ENCODE results near the gene SPRR3.
"Not testable (repeated sequence)": the region's sequence is repeated elsewhere in the genome, so short reads cannot be mapped to it uniquely, and the experiment has no call there.

Gene SPRR3

DNA sequence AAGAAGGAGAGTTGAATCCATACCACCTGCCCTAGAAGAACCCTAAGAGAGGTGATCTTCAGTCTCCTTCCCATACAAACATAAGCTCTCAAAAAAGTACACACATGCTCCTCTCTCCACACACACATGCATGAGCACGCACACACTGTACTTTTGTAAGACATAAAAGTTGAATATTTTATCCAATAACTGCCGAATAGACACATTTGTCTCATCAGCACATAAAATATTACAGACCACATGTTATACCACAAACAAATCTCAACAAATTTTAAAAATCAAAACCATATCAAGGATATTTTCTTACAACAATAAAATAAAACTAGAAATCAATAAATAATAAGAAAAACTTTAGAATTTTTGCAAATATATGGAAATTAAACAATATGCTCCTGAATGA is 15.0 kb upstream of the SPRR3 start:
- no peak for DNase-seq

DNA sequence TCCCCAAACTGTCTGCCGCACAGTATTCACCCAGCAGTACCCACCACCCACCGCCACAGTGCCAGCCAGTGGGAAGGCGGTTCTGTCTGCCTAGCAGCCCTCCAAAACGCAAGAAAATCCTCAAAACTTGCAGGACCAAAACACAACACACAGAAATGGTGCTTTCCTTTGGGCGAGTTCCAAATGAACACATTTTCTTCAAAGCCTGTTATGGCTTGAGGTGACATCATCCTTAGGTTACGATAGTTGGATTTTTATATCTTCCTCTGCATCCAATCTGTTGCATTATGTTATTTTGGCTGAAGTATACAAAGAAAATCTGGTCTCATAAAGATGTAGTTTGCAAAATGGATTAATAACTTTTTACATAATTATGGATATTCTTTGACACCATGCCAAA is 8.4 kb upstream of the SPRR3 start:
- no peak for DNase-seq

DNA sequence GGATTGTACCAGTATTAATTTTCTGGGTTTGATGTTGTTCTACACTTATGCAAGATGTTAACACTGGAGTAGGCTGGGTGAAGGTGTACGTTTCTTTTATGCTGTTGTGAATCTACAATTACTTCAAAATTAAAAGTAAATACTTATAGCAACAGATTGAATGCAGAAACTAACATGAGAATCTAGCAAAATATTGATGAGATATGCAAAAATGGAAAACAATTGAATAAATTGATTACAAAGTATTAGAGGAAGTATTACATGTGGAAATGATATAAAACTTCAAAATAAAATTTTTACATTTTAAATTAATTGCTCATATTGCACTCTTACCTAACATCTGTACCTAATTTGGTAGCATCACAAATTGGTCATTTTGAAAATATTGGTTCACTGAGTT is 5.7 kb upstream of the SPRR3 start:
- DNase-seq: no peak

DNA sequence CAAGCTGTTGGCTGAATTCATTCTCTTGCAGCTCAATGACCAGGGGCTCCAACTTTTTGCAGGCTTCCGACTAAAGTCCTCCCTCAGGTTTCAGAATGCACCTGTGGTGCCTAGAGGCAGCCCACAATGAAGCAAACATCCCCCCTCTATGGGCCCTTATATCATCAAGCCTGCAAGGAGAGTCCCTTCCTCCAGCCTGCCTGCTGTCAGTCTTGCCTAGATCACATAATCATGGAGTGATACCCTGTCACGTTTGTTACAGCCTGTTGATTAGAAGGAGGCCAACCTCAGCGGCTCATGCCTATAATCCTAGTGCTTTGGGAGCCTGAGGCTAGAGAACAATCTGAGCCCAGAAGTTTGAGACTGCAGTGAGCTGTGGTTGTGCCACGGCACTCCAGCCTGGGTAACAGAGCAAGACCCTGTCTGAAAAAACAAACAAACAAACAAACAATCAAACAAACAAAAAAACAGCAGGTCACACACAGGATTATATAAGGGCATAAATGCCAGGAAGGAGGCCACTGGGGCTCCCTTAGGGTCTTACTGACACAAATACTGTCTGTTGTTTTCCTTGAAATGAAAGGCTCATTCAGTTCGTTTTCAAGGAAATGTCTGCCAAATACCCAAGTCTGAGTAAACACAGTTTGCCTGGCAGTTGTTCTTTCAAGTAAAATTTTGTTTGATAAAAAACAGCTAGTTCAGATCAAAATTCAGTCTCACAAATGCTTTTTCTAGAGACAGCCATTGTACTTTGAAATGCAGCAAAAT is 4.7 kb upstream of the SPRR3 start:
- DNase-seq: no peak

DNA sequence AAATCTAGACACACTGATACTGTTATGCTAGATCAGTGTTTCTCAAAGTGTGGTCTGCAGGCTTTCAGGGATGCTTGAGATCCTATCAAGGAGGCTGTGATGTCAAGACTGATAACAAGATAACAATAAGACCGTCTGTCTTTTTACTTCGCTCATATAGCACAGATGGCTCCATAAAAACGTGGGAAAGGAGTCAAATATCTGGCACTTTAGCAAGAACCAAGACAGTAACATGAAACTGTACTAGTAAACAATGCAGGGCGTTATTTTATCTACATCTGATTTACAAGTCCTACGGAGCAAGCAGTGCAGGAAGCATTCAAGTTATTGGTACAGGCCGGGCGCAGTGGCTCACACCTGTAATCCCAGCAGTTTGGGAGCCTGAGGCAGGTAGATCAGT is 3.6 kb upstream of the SPRR3 start:
- no peak for DNase-seq

DNA sequence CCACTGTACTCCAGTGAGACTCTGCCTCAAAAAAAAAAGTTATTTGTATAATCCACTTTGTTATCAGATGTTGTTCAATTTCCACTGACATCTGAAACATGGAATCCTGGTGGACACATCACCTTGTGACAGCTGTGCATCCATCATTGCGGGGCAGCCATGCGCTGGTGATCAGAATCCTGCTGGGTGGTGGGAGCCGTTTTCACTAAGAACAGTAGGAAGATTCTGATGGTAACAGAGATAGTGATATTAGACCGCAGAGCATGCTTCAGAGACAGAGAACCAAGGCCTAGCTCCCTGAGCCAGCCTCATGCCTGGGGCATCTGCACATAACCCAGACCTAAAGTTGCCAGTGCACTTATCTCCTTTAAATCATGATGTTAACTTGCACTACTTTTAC is 3.1 kb upstream of the SPRR3 start:
- no peak for DNase-seq

DNA sequence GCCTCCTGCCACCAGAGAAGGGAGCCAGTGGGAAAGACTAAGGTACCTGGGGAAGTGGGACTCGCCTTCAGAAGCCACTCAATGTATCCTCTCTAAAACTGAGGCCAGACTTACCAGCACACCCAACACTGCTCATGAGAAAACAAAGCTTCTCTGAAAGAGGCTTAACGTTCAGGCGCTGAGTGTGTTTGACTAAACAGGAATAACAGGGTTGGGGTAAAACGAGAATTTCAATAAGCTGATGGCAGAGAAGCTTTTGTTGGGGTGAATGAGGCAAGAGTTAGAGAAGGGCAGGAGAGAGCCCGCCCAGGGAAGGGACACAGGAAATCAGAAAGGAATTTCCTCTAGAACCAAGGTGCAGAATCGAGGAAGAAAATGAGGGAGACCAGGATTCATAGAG is 1.7 kb upstream of the SPRR3 start:
- no peak for DNase-seq

DNA sequence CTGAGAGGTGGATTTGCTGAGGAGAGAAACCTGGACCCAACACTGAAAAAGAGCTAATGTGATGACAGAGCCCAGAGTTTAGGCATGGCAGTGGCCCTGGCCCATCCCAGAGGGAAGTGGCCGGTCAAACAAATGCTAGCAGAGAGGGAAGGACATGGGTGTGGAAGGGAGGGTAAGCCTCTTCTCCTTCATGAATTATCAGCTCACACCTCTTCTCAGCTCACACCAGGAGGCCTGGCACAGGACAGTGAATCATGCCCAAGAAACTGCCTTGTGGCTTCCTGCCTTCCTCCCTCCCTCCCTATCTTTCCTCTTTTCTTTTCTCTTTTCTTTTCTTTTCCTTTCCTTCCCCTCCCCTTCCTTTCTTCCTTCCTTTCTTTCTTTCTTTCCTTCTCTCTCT is 1.3 kb upstream of the SPRR3 start:
- DNase-seq: no peak

DNA sequence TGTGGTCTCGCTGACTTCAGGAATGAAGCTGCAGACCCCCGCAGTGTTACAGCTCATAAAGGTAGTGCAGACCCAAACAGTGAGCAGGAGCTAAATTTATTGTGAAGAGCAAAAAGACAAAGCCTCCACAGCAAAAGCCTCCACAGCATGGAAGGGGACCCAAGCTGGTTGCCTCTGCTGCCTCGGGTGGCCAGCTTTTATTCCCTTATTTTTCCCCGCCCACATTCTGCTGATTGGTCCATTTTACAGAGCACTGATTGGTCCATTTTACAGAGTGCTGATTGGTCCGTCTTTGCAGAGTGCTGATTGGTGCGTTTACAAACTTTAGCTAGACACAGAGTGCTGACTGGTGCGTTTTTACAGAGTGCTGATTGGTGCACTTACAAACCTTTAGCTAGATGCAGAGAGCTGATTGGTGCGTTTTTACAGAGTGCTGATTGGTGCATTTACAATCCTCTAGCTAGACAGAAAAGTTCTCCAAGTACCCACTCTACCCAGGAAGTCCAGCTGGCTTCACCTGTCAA is 9.7 kb downstream of the SPRR3 start:
- not testable (repeated sequence) for DNase-seq

DNA sequence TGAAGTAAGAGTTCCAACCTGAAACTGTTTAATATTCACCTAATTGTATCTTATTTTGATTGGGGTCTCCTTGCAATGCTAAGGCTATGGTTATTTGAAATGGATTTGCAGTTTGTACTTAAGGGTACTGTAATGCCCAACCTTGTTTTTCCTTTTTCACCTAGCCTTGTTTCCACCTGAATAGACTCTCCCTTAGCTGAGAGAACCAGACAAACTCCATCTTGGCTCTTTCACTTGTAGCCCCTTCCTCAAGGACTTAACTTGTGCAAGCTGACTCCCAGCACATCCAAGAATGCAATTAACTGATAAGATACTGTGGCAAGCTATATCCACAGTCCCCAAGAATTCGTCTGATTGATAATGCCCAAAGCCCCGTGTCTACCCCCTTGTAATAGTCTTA is 20.3 kb downstream of the SPRR3 start:
- not testable (repeated sequence) for DNase-seq

DNA sequence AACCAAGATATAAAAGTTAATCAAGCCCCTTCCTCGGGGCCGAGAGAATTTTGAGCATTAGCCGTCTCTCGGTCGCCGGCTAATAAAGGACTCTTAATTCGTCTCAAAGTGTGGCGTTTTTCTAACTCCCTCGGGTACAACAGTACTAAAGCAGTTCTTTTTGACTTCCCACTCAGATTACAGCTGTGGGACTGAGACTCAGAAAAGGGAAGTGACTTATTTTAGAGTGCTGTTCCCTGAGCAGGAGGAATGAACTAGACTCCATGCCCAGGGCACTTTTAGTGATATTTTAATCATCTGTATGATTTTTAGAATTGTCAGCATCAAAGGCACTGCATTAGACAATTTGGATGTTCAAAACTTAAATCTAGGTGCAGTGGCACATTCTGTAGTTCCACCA is 20.8 kb downstream of the SPRR3 start:
- DNase-seq: not testable (repeated sequence)

DNA sequence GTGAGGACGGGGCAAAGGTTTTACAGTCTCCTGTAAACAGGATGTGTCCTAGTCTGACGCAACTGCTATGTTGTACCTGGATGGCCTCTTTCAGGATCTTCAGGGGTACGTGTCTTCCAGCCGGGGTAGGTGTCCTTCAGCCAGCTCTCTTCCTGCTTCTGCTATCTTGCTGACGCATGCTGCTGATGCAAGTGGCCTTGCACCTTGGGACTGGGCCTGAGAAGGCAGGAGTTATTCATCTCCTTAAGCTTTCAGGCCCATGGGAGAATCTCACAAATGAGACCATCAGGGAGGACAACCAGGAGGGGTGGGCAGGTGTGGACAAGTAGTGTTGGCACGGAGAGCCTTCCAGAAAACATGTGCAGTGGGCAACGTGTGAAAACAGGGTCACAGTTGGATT is 21.6 kb downstream of the SPRR3 start:
- no peak for DNase-seq

DNA sequence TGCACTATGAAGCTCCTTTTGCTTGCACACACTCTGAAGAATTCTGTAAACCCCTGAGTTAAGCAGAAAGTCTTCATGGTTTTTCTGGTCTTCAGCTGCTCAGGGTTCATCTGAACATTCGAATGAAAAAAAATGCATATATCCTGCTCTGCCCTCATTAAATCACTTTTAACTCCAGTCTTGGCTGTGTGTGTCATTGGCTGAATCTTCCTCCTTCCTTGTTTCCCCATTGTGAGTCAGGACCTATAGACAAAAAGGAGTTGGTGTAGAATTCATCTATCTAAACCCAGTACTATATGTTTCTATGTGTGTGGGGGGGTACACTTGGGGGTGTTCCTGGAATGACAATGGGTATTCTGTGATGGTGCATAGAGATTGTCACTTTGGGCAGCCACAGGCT is 22.9 kb downstream of the SPRR3 start:
- no peak for DNase-seq

DNA sequence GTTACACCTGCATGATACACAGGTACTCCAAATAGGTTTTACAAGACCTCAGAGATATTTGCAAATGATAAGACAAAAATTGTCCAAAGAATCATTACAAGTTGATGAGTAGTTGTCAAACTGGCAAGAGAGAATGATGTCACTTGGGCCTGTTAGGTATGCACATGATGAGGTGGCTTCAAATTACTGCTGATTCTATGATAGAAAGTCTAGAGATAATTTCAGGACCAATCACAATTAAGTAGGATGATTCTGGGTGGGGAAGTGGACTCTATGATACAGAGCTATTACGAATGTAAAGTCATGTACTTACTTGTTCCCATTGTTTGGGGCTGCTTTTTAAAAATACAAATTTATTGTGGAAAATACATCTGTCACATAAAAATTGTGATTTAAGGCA is 24.2 kb downstream of the SPRR3 start:
- no peak for DNase-seq

DNA sequence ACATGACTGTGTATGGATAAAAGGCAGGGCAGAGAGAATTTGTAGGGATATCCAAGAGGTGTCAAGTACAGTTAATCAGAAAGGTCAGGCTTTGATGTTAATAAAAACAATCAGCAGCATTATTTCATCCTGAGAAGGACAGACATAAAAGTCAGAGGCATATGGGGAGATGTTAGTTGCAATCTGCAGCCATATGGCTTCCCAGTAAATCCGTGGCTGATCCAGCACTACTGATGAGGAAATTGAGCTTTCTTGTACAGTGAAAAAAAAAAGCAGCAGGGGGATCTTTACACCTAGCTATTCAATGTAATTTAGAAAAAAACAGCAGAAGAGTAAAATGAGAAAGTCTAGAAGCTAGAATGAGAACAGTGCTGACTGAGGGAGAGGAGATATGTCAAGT is 27.2 kb downstream of the SPRR3 start:
- no peak for DNase-seq

DNA sequence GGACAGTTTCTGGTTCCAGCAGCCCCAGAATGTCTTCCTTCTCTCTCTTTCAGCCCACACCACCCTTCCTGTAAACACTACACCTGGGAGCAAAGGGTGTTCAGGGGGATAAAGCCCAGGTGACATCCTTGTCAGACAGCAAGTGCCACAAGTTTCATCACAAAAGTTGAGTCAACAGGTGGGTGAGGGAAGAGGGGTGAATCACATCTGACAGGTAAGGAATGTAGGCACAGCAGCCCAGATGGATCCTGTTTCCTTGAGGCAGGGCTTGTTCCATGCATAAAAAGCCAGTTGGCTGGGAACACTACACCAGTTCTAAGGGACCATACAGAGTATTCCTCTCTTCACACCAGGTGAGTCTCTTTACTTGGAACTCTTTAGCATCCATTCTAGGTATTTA is 29.3 kb downstream of the SPRR3 start, which contains the start of gene SPRR1B:
Gene SPRR1B (plus strand): TSS at position 309 of the 400 bp plus-strand sequence. CDS start 1,143 bp downstream, outside the sequence.
- no peak for DNase-seq

DNA sequence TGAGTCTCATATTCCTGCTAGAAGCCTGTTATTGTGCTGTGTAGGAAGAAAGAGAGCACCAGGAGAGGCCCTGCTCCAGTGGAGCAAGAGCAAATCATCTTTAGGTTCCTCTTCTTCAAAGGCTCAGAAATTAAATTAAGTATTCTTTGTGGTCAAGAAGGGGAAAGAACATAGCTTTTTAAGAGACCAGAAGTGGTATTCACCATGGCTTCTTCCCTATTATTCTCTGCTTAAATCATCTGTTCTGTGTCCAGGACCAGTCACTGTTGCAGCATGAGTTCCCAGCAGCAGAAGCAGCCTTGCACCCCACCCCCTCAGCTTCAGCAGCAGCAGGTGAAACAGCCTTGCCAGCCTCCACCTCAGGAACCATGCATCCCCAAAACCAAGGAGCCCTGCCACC is 30.5 kb downstream of the SPRR3 start:
- DNase-seq: no peak

DNA sequence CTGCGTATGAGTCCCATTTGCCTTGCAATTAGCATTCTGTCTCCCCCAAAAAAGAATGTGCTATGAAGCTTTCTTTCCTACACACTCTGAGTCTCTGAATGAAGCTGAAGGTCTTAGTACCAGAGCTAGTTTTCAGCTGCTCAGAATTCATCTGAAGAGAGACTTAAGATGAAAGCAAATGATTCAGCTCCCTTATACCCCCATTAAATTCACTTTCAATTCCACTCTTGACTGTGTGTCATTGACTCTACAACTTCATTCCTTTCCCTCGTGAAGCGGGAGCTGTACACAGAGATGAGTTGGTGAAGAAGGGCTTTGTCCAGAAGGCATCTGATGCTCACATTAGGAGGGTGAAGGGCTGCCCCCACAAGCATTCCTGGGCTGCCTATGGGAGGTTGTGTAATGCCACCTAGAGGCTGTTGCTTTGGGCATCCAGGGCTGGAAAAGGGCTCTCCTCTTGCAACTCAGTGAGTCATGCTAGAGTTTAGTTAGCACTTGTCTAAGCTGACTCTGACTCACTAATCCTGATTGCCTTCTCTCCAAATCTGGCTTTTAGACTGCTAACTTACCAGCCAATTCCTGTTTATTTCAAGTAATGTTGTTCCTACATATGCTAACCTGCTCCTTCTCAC is 31.2 kb downstream of the SPRR3 start:
- DNase-seq: no peak

DNA sequence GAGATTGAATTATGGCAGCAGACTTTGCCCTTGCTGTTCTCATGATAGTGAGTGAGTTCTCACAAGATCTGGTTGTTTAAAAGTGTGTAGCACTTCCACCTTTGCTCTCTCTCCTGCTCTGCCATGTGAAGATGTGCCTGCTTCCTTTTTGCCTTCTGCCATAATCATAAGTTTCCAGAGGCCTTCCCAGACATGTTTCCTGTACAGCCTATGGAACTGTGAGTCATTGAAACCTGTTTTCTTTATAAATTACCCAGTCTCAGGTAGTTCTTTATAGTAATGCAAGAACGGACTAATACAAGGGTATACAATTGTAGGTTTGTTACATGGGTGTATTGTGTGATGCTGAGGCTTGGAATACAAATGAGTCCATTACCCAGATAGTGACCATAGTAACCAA is 33.7 kb downstream of the SPRR3 start:
- DNase-seq: no peak

DNA sequence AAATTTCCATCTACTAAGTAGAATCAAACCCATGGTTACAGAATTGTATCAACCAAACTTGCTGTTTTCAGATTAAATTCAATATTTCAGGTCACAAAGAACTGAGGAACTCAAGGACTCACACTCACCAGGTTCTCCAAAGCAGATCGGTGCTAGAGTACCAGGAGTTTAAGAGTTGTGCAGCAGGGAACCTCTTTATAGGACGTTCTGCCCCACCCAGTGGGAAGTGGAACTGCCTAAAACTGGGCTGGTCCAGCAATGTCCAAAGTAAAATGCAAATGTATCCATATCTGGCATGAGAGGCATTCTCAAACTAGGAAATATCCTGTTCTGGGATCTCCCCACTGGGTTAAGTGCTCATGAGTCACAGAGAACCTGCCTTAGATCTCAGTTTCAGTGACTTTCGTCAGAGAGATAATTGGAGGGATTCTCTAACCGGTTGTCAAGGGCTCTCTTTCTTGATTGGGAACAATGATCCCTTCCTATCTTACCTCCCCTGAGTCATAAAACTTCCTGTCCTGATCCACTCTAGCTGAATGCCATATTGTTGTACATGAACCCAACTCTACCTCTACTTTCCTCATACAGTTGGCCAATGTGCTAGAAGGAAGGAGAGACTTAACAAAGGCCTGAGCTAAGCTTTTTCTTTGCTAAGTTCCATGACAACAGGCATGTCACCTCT is 39.5 kb downstream of the SPRR3 start, which contains the start of gene SPRR2D:
Gene SPRR2D (minus strand): TSS at position 171 of the 682 bp plus-strand sequence. CDS start 774 bp downstream, outside the sequence.
- DNase-seq: no peak

DNA sequence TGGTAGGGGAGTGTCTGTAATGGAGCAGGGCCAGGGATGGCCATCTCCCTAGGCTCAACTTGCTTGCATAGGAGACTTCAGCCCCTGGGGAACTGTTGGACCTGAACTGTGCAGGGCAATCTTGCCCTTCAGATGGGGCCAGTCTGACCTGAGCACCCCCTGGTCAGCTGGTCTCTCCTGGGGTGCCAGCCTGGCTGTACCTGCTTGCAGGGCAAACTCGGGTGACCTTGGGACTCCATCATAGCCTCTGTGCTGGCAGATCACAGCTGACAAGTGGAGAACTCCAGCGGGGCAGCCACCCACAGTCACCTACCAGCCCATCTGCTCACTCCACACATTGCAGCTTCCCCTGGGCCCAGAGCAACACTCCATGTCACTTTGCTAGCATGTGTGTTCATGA is 47.7 kb downstream of the SPRR3 start:
- DNase-seq: no peak
